ENCODE results near the gene SH3BGRL3.

Gene SH3BGRL3

DNA sequence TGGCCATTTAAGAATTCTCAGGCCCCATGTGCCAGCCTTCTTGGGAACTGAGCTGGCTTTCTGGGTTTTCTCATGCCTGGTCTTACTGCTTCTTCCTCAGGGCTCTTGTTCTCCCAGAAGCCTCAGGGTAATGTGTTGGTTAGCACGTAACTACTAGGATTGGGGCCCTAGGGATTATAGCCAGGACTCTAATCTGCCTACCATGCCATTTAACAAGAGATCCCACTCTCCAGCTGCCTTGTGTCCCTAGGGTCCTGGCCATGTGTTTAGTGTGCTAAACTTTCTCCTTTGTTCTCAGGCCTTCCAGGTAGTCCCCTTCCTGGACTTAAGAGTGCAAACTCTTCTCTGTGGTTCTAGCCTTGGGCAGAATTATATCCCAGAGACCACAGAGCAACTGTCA, 2.2 kb upstream of the SH3BGRL3 start:
- no peak for DNase-seq (ENCODE audit: low spot score)

DNA sequence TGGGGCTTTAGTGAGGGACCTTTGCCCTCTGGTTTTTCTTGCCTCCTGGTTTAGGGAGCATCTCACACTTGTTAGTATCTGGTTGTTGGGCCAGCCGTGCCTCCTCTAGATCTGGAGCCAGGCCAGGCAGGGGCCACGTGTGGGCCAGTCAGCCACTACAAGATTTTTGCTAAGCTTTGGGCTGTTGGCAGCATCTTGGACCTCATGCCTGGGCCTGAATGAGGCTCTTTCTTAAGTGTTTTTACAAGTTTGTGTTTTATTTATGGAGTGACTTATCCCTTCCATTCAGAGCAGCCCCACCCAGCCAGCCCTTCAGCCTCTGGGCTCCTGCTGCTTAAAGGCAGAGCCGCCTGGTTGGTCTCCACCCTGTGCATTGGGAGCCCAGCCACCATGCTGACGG, 1.6 kb upstream of the SH3BGRL3 start:
- DNase-seq (ENCODE audit: low spot score) = no peak

DNA sequence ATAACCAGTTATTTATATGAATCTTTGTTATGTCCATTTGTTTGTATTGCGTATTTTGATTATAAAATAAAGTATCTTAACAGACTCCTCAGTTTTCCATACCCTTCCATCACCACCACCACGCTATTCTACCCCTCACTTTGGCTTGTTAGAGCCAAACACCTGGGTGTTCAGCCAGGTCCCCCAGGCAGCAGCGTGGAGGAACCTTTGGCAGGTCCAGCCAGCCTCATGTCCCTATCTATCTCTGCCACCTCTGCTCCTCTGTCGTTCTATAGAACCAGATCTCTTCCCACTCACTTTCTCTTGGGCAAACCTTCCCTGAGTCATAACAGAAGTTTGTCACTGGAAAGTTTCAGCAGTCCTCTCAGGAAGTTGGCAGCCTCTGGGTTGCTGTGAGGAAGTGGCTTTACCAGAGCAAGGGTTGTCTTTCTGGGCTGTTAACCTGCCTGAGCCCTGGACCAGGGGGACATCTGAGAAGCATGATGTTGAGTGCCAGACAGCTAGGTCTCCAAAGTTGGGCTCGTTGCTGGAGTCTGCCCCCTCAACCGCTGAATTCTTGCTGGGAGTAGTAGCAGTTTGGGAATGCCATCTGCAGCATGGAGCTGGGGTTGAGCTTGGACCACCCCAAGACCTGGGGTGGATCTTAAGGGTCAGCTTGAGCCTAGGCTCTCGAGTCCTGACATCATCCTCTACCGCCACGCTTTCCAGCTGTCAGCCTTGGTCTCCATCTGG, 996 bp upstream of the SH3BGRL3 start:
- no peak for DNase-seq (ENCODE audit: low spot score)

DNA sequence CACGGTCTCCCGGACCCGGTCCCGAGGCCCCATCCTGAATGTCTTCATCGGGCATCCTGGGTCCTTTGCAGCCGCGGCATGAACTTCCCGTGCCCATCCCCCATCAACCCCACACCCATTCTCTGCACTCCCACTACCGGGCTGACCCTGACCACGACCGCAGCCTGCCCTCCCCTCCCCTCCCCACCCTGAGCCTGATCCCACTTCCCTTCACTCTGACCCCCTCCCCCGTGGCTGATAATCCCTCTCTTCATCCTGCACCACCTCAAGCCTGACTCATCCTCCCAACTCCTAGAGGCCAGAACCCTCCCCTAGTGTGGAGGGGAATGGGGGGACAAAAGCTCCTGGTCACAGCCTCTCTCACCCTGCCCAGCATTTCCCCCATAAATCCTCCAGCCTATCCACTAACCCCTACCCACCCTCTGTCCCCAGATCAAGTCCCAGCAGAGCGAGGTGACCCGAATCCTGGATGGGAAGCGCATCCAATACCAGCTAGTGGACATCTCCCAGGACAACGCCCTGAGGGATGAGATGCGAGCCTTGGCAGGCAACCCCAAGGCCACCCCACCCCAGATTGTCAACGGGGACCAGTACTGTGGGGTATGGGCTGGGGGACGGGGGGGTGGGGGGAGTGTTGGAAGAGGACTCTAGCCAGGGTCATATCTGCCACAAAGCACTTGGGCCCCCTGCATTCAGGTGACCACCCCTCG, 602 bp downstream of the SH3BGRL3 start:
- DNase-seq (ENCODE audit: low spot score) = no peak

DNA sequence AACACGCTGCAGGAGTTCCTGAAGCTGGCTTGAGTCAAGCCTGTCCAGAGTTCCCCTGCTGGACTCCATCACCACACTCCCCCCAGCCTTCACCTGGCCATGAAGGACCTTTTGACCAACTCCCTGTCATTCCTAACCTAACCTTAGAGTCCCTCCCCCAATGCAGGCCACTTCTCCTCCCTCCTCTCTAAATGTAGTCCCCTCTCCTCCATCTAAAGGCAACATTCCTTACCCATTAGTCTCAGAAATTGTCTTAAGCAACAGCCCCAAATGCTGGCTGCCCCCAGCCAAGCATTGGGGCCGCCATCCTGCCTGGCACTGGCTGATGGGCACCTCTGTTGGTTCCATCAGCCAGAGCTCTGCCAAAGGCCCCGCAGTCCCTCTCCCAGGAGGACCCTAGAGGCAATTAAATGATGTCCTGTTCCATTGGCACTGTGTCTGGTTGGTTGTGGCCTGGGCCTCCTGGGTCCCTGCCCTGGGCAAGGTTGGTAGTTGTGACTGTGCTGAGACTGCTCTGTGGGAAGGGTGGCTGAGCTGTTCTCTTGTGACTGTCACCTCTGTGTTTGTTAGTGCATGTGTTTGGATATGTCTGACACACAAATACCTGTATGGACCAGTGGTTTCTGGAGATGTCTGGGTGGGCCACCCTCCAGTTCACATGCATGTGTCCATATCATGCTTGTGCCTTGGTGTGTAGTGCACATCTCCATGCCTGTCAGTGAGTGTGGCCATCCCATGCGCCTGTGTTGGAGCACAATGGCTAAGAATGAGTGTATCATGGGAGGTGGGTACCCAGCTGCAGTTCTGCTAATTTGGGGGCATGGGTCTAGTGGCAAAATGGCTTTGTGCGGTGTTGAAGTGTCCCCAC, 1.4 kb downstream of the SH3BGRL3 start:
- DNase-seq (ENCODE audit: low spot score) = no peak

DNA sequence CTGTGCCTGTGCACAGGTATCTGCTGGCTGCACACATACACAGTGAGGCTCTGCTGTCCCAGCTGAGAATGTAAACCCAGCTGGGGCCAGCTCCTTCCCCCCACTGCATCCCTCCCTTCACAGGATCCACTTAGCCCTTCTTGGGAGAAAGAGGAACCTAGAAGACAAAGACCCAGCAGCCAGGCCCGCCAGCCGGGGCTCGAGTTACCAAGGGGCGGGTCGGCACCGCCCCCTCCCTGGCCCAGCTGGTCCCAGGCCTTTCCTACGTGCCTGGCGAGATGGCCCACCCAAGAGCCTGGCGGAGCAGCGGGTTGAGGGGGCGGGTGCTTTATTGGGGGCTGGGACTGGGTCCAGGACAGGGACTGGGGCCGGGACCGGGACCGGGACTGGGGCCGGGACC, 2.1 kb downstream of the SH3BGRL3 start:
- no peak for DNase-seq (ENCODE audit: low spot score)

DNA sequence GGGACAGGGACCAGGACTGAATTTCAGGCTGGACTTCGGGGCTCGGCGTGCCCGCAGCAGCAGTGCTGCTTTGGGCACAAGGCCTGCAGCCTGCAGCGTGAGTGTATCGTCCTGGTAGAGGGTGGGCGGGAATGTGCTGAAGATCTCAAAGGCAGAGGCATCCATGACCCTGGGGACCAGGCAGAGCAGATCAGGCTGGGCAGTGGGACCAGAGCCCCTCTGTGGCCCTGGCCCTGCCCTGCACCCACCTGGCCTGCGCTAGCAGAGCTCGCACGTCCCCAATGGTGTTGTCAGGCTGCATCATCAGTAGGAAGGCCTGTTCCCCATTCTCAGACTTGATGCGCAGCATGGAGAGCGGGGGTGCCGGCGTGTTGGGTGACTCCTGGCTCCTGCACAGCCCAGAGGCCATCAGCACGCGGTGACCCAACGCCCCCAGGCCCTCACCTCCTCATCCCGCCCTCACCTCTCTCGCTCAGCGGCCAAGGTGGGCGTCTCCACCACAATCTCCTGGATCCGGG, 2.6 kb downstream of the SH3BGRL3 start:
- no peak for DNase-seq (ENCODE audit: low spot score)

DNA sequence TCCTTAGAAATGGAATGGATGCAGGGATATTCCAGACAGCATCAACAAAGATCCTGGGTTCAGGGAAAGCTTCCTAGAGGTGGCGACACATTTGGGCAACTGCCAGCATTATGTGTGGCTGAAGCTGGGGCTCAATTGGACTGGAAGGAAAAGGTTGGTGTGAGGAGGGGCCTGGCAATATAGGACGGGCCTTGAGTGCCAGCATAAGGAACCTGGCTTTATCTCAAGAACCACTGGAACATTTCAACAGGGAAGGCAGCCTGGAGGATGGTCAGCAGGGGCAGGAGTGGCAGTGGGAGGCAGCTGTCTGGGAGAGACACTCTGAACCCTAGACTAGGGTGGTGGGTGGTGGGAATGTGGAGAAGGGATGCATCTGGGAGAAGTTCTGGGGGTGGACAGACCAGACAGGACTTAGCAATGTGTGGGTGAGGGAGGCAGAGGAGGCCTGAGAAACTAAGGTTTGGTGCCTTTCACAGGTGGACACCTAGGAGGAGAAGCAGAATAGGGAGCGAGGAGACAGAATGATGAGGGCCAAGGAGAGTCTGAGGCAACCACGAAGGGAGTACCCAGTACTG, 3.5 kb downstream of the SH3BGRL3 start:
- DNase-seq (ENCODE audit: low spot score) = no peak

DNA sequence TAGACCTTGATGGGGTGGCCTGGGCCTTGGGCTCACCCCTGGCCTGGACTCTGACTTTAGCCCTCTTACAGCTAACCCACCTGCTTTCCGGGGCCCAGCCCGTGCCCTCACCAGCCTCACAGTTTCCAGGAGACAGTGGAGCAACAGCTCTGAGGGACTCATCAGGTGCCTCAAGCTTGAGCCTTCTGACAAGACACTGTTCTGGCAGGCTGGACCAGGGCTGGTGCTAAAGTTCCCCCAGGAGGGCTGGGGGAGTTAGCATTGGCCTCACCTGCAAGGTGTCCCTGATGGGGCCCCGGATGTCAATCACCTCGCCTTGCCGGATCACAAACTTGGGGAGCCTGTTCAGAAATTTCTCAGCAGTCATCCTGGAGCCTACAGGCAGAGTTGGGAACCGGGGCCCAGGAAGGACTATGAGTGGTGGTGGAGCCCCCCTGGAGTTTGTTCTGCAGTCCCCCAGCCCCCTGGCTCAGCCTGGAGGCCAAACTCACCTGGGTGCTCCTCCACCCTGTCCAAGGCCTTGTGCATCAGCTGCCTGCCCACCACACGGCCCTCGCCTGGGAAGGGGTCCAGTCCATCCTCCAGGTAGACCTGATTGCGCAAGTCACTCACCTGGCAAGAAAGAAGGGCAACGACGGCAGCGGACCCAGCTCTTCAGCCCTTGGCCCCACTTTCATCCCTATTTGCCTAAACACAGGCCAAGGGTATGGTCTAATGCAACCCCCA, 4.1 kb downstream of the SH3BGRL3 start:
- no peak for DNase-seq (ENCODE audit: low spot score)

DNA sequence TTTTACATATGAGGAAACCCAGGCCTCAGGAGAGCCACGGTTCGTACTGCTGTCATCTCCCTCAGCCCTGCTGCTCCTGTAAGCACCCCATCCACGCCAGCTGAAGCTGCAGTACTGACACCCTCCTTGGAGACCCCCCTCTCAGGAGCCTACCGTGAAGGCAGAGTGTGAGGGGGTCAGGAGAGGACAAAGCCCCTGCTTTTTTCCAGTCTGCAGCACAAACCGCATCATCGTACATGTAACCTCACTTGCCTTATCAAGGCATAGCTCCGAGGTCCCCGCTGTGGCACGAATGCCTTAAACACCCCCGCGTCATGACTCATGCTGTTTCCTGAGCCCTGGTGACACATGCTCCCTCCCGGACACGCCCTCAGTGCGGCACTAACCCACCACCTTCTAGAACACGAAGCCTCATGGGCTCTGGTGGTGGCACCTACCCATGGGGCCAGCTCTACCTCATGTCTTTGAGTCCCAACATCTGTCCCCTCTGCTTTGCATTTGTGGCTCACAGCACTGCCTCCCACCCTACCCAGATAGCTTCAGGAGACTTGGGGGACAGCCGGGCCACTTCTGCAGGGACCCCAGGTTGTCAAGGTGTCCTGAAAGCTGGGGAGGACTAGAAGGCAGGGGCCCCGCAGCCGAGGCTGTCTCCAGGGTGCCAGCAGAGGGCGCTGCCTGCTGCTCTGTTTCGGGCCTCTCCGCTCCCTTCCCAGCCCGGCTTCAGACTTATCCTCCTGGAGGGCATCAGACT, 4.9 kb downstream of the SH3BGRL3 start:
- peak; percentile 86 for DNase-seq (ENCODE audit: low spot score)

DNA sequence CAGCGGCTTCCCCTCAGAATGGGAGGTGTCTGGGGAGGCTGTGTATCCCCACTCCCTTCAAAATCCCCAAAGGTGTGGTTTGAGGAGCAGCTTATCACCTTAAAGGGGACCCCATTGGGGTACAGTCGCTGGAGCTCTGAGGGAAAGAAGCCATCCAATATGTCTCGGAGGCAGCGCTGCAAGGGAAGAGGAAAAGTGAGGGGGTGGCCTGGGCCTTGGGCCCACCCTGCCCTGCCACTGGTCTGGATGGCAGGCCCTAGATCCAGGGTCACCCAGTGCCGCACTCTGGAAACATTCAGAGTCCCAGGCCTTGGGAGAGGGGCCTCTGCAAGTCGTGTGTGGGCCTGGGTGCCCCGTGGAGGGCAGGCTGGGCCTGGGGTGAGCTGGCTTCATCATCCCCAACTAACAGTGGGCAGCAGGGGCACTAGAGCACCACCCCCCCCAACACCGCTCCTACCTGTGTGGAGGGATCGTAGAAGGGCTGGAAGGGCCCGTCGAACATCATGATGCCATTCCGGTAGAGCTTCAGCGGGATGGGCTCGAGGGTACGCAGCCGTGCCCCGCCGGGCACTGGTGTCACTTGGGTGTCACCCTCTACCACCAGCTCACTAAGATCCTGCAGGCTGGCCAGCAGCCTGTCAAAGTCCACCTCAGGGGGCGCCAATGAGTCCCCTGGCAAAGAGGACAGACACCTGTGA, 5.6 kb downstream of the SH3BGRL3 start:
- no peak for DNase-seq (ENCODE audit: low spot score)

DNA sequence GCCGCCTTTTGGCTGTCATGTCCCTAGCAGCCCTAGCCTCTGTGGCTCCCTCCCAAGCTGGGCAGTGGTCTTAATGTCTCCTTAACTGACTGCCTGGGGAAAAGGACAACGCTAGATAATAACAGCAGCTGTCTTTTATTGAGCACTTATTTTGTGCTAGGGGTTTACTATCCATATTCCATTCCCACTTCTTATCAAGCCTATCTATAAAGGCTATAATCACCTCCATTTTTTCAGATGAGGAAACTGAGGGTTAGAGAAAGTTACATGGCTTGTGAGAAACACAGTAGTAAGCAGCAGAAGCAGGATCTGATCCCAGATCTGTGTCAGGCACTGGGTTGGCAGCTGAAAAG, 6.2 kb downstream of the SH3BGRL3 start:
- DNase-seq (ENCODE audit: low spot score) = no peak

DNA sequence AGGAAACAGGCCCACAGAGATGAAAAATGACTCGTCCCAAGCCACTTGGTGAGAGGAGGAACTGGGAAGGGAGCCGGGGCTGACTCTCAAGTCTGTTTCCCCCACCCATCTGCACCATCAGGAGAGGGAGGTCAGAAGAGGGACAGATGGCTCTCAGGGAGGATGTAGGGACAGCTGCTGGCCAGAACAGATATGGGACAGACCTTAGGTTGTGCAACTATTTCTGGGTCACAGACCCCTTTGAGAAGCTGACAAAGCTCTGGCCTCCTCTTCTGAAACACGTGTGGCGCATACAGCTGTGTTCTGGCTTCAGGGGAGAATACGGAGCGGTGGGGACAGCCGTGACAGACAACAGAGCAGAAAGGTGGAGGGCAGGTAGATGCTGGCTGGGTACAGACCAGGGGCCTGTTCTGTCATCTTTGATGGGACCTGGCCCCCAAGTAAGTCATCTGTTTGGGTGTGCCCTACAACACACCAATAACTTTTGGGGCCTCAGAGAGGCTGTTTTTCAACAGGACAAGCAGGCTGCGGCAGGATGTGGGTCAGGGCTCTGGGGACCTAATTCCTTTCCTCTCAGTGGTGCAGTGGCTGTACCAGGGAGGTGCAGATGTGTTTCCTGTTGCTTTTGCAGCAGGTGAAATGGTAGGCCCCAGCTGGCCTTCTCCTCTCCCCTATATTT, 7.3 kb downstream of the SH3BGRL3 start:
- DNase-seq (ENCODE audit: low spot score) = no peak

DNA sequence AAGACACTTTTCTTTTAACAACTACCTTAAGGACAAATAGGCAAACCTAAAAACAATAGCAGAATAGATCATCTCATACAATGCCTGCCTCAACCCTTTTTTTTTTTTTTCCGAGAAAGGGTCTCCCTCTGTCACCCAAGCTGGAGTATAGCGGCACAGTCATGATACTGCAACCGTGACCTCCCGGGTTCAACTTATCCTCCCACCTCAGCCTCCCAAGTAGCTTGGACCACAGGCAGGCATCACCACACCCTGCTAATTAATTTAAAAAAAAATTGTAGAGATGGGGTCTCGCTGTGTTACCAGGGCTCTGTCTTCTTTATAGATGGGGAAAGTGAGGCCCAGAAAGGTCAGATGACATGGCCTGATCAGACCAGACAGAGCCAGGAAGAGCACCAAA, 7.9 kb downstream of the SH3BGRL3 start:
- no peak for DNase-seq (ENCODE audit: low spot score)

DNA sequence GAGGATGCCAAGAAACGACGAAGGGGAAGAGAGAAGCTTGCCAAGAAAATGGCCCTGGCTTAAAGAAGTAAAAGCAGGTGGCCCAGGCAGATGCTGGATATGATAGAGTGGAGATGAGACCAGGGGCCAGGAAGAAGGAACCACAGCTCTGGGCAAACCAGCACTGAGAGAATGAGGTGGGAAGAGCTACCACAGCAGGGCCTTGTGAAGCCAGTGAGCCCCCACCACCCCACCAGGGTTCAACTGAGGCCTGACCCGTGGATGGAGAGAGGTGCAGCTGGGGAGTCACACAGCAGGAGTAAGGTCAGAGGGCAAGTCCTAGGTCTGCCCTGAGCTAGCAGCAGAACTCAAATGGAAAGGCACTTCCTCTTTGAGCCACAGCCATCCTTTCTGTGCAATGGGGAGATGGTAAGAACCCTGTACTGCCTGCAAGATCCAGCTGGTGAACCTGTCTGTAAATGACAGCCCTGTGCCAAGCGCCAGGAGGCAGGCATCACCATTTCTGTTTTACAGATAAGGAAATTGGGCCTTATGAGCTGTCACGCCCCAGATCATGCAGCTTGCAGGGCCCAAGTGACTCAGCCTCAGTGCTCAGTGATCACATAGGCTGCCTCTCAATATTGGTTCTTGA, 8.5 kb downstream of the SH3BGRL3 start:
- DNase-seq (ENCODE audit: low spot score) = no peak

DNA sequence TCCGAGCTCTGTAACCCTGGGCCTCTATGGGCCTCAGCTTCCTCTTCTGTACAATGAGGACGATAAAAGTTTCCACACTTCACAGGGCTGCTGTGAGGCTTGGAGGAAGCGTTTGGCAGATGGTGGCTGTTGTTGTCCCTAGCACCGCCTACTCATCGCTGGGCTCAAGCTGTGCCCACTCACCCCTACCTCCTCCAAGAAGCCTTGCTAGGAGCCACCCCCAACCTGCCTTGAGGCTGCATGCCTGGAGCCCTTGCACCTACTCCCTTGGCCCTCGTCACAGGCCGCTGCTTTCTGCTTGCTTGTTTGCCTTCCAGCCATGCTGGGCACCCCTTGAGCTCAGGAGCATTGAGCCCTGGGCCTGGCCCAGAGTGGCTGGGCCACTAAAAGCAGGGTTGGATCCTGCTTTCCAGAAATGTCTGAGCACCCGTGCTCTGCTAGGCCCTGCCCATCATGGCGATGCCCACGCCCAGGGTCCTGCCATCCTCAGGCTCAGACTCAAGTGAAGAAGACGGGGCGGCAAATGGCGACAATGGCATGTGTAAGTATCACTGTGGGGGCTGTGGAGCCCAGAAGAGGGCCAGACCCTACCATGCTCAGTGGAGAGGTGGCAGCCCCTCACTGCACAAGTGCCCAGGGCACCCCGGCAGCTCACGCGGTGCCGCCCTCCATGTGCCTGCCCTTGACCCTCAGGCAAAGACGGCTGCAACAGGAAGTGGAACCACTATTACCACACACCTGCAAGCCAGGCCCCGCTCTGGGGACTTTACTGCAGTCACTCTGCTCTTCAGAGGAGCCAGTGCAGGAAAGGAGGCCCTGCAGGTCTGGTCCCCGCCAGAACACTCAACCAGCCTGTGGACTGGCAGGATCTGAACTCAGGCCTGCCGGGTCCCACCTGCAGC, 9.5 kb downstream of the SH3BGRL3 start:
- DNase-seq (ENCODE audit: low spot score) = no peak

DNA sequence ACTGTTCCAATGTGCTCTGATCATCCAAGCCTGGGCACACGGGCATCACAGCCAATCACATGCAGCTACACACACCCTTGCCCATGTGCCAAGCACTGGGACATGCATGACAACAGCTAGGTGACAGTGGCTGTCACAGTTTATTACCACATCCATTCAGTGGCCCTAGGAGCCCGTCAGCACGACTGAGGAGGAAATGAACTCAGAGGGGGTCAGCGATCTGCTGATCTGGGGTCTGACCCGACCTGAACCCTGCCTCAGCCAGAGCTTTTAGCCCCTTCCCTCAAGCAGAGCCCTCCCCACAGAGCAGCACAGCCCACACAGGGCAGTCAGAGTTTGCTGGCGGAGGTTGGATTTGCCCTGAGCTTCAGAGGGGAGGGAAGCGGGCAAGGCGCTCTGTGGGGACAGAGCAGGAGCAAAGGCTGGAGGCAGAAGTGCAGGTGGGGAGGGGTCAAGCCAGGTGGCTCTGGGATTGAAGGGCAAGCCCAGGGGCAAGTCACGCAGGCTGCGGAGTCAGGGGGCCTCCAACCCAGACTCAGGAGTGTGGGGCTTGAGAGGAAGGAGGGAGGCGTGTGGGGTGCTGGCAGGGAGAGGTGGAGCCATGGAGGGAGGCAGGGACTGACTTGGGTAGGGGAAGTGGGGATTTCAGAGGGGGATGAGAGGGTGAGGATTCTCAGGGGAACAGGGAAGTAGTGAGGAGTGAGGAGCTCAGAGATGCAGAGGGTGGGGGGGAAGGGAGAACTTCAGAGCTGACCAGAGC, 10.4 kb downstream of the SH3BGRL3 start:
- no peak for DNase-seq (ENCODE audit: low spot score)
